Activated CD4-positive, alpha-beta T cell treated with anti-CD3 and anti-CD28 coated beads, Interleukin-2, amount 10 ng/mL, durations not matched to agents 7 days and 5 days (primary cell): Measurements from ENCODE around the gene PAX8. TPM values are rescaled to one million over a fixed set of nuclear protein-coding genes. Genes with fewer than 3 reads are reported as not detected.

Source experiments
- CTCF ChIA-PET: fragments of 350-600 bp; sonication (Branson Sonifier 250); formaldehyde crosslinking; loops from one replicate; lab custom pipeline; 2021; ENCODE audit warnings: antibody characterized with exemption; lab: Charles Lee
- POLR2A ChIA-PET: fragments of 350-600 bp; sonication (Branson Sonifier 250); formaldehyde crosslinking; loops from one replicate; lab custom pipeline; 2021; ENCODE audit warnings: antibody characterized with exemption; lab: Charles Lee
- DNase-seq: peaks from one replicate; pipeline ENCODE4 v3.0.0-alpha.2; 2020
- H3K27ac Mint-ChIP-seq: one replicate; pipeline ENCODE4 v1.8.0; 2021; ENCODE audit warnings: mild to moderate bottlenecking, moderate library complexity, mixed read lengths
- H3K27me3 Mint-ChIP-seq: one replicate; pipeline ENCODE4 v1.8.0; 2021; ENCODE audit warnings: mixed read lengths
- H3K36me3 Mint-ChIP-seq: one replicate; pipeline ENCODE4 v1.8.0; 2021; ENCODE audit warnings: low read depth, mixed read lengths
- H3K4me1 Mint-ChIP-seq: one replicate; pipeline ENCODE4 v1.8.0; 2021; ENCODE audit warnings: mixed read lengths
- H3K4me3 Mint-ChIP-seq: one replicate; pipeline ENCODE4 v1.8.0; 2021; ENCODE audit warnings: mild to moderate bottlenecking, moderate library complexity, mixed read lengths
- H3K9me3 Mint-ChIP-seq: one replicate; pipeline ENCODE4 v1.8.0; 2021; ENCODE audit warnings: mixed read lengths
- total RNA-seq, 2 experiments: library from RNA; stranded (reverse); gene quantifications; one replicate each; pipeline ENCODE4 v1.2.3, GENCODE V29; 2021

PAX8 gene
- total RNA-seq, 2 experiments from 2014 or later, result 0.69 to 0.74 TPM

- no peak for DNase-seq
- H3K27me3 Mint-ChIP-seq, result peaks cover 86% of the 10 kb centered on the region
- H3K36me3 Mint-ChIP-seq, result peaks cover 2% of the 10 kb centered on the region
- ChIA-PET POLR2A (no interaction called here), CTCF (no interaction called here)
- no peak overlapping the region for H3K27ac Mint-ChIP-seq
- H3K4me3 Mint-ChIP-seq, result no peak overlapping the region
- no peaks in the 10 kb centered on the region for H3K9me3 Mint-ChIP-seq
- H3K4me1 Mint-ChIP-seq, result peaks cover 15% of the 10 kb centered on the region
Observed at GRCh38 chr2:113273981-113274380, 4.7 kb downstream of the PAX8 start.

GRCh38 chr2:113273027-113273551, 5.6 kb downstream of the PAX8 start:
- POLR2A ChIA-PET, result no interaction called here
- Mint-ChIP-seq H3K27ac (no peak overlapping the region), H3K4me3 (no peak overlapping the region), H3K36me3 (peaks cover 2% of the 10 kb centered on the region), H3K9me3 (no peaks in the 10 kb centered on the region), H3K4me1 (peaks cover 15% of the 10 kb centered on the region), H3K27me3 (peaks cover 78% of the 10 kb centered on the region)
- DNase-seq, result peak; percentile 50
- CTCF ChIA-PET, result interaction anchor here (0.5 to 1.0 kb wide), 5 partner anchors 13 to 653 kb away, joined by 3 to 6 read pairs (median 3); no protein-coding TSS in a partner anchor

GRCh38 chr2:113272477-113272876, 6.2 kb downstream of the PAX8 start:
- no peak overlapping the region for H3K27ac Mint-ChIP-seq
- no peak for DNase-seq
- H3K9me3 Mint-ChIP-seq, result no peaks in the 10 kb centered on the region
- ChIA-PET CTCF (interaction anchor here (0.5 to 1.0 kb wide), 5 partner anchors 12 to 653 kb away, joined by 3 to 6 read pairs (median 3); no protein-coding TSS in a partner anchor), POLR2A (no interaction called here)
- H3K27me3 Mint-ChIP-seq, result peaks cover 75% of the 10 kb centered on the region
- peaks cover 2% of the 10 kb centered on the region for H3K36me3 Mint-ChIP-seq
- H3K4me3 Mint-ChIP-seq, result no peak overlapping the region
- peaks cover 15% of the 10 kb centered on the region for H3K4me1 Mint-ChIP-seq

GRCh38 chr2:113268621-113269360, 9.9 kb downstream of the PAX8 start:
- CTCF ChIA-PET, result no interaction called here

GRCh38 chr2:113266431-113266830, 12.3 kb downstream of the PAX8 start:
- Mint-ChIP-seq H3K27ac (no peak overlapping the region), H3K27me3 (peaks cover 31% of the 10 kb centered on the region), H3K9me3 (no peaks in the 10 kb centered on the region), H3K4me3 (no peak overlapping the region), H3K36me3 (peaks cover 3% of the 10 kb centered on the region), H3K4me1 (no peaks in the 10 kb centered on the region)
- ChIA-PET POLR2A (no interaction called here), CTCF (interaction anchor here (0.7 to 1.8 kb wide), 3 partner anchors 17 to 124 kb away, joined by 3 to 4 read pairs (median 3); no protein-coding TSS in a partner anchor)
- no peak for DNase-seq

More at GRCh38 chr2:113268621-113269360, 9.9 kb downstream of the PAX8 start:
- POLR2A ChIA-PET, result no interaction called here
- H3K27me3 Mint-ChIP-seq, result peaks cover 48% of the 10 kb centered on the region
- DNase-seq, result no peak
- H3K27ac Mint-ChIP-seq, result no peak overlapping the region
- H3K36me3 Mint-ChIP-seq, result peaks cover 3% of the 10 kb centered on the region
- no peaks in the 10 kb centered on the region for H3K9me3 Mint-ChIP-seq
- peaks cover 9% of the 10 kb centered on the region for H3K4me1 Mint-ChIP-seq
- H3K4me3 Mint-ChIP-seq, result no peak overlapping the region

- peaks cover 7% of the 10 kb centered on the region for H3K4me1 Mint-ChIP-seq
- H3K27ac Mint-ChIP-seq, result no peak overlapping the region
- no peak overlapping the region for H3K4me3 Mint-ChIP-seq
- DNase-seq, result no peak
- H3K36me3 Mint-ChIP-seq, result peaks cover 3% of the 10 kb centered on the region
- H3K27me3 Mint-ChIP-seq, result peaks cover 17% of the 10 kb centered on the region
- no peaks in the 10 kb centered on the region for H3K9me3 Mint-ChIP-seq
- CTCF ChIA-PET, result interaction anchor here (1.4 to 1.8 kb wide), 3 partner anchors 16 to 126 kb away, joined by 3 to 4 read pairs (median 3); no protein-coding TSS in a partner anchor
- POLR2A ChIA-PET, result no interaction called here
Observed at GRCh38 chr2:113264713-113265403, 13.9 kb downstream of the PAX8 start.

GRCh38 chr2:113263546-113263945, 15.2 kb downstream of the PAX8 start:
- CTCF ChIA-PET, result interaction anchor here (1.2 to 1.4 kb wide), 3 partner anchors 15 to 42 kb away, joined by 3 to 4 read pairs (median 3); no protein-coding TSS in a partner anchor
- peaks cover 14% of the 10 kb centered on the region for H3K27me3 Mint-ChIP-seq
- POLR2A ChIA-PET, result no interaction called here
- H3K4me1 Mint-ChIP-seq, result peaks cover 9% of the 10 kb centered on the region
- DNase-seq, result no peak
- H3K9me3 Mint-ChIP-seq, result no peaks in the 10 kb centered on the region
- peaks cover 3% of the 10 kb centered on the region for H3K36me3 Mint-ChIP-seq
- no peak overlapping the region for H3K4me3 Mint-ChIP-seq
- H3K27ac Mint-ChIP-seq, result no peak overlapping the region

- ChIA-PET POLR2A (no interaction called here), CTCF (interaction anchor here (0.8 to 4.8 kb wide), 5 partner anchors 10 to 123 kb away, joined by 3 to 21 read pairs (median 3); no protein-coding TSS in a partner anchor)
- Mint-ChIP-seq H3K27ac (no peak overlapping the region), H3K36me3 (peaks cover 12% of the 10 kb centered on the region), H3K4me1 (peaks cover 25% of the 10 kb centered on the region), H3K4me3 (no peak overlapping the region), H3K27me3 (peaks cover 11% of the 10 kb centered on the region), H3K9me3 (no peaks in the 10 kb centered on the region)
- no peak for DNase-seq
Observed at GRCh38 chr2:113260991-113261390, 17.7 kb downstream of the PAX8 start.

- H3K27me3 Mint-ChIP-seq, result peaks cover 5% of the 10 kb centered on the region
Observed at GRCh38 chr2:113258471-113259147, 20.1 kb downstream of the PAX8 start.

GRCh38 chr2:113257516-113258264, 21.0 kb downstream of the PAX8 start:
- CTCF ChIA-PET, result interaction anchor here (1.1 to 4.8 kb wide), 5 partner anchors 9 to 54 kb away, joined by 3 to 21 read pairs (median 5); no protein-coding TSS in a partner anchor
- DNase-seq, result no peak
- H3K27me3 Mint-ChIP-seq, result peaks cover 3% of the 10 kb centered on the region
- no peak overlapping the region for H3K27ac Mint-ChIP-seq
- POLR2A ChIA-PET, result interaction anchor here (0.6 kb wide), 2 partner anchors 51 to 556 kb away, joined by 3 read pairs; no protein-coding TSS in a partner anchor
- peaks cover 54% of the 10 kb centered on the region for H3K4me1 Mint-ChIP-seq
- peaks cover 4% of the 10 kb centered on the region for H3K9me3 Mint-ChIP-seq
- H3K36me3 Mint-ChIP-seq, result peaks cover 30% of the 10 kb centered on the region
- no peak overlapping the region for H3K4me3 Mint-ChIP-seq

More at GRCh38 chr2:113258471-113259147, 20.1 kb downstream of the PAX8 start:
- Mint-ChIP-seq H3K4me1 (peaks cover 45% of the 10 kb centered on the region), H3K27ac (no peak overlapping the region), H3K9me3 (no peaks in the 10 kb centered on the region), H3K36me3 (peaks cover 22% of the 10 kb centered on the region), H3K4me3 (no peak overlapping the region)
- ChIA-PET POLR2A (no interaction called here), CTCF (interaction anchor here (4.8 kb wide), 1 partner anchor 10 kb away, joined by 21 read pairs; no protein-coding TSS in a partner anchor)
- no peak for DNase-seq

- ChIA-PET CTCF (interaction anchor here (0.9 to 3.0 kb wide), 5 partner anchors 9 to 135 kb away, joined by 3 to 10 read pairs (median 5); no protein-coding TSS in a partner anchor), POLR2A (no interaction called here)
- H3K27ac Mint-ChIP-seq, result no peak overlapping the region
- no peak for DNase-seq
- H3K36me3 Mint-ChIP-seq, result peaks cover 32% of the 10 kb centered on the region
- no peak overlapping the region for H3K4me3 Mint-ChIP-seq
- peaks cover 74% of the 10 kb centered on the region for H3K4me1 Mint-ChIP-seq
- peaks cover 6% of the 10 kb centered on the region for H3K9me3 Mint-ChIP-seq
- H3K27me3 Mint-ChIP-seq, result no peaks in the 10 kb centered on the region
Observed at GRCh38 chr2:113255140-113256070, 23.3 kb downstream of the PAX8 start.
